ENCODE data around the gene NUDT14. TPM values are rescaled to one million over a fixed set of nuclear protein-coding genes. Genes with fewer than 3 reads are reported as not detected.

The NUDT14 gene
- total RNA-seq, 1 experiment from 2014 or later, result 50.8 TPM

DNA sequence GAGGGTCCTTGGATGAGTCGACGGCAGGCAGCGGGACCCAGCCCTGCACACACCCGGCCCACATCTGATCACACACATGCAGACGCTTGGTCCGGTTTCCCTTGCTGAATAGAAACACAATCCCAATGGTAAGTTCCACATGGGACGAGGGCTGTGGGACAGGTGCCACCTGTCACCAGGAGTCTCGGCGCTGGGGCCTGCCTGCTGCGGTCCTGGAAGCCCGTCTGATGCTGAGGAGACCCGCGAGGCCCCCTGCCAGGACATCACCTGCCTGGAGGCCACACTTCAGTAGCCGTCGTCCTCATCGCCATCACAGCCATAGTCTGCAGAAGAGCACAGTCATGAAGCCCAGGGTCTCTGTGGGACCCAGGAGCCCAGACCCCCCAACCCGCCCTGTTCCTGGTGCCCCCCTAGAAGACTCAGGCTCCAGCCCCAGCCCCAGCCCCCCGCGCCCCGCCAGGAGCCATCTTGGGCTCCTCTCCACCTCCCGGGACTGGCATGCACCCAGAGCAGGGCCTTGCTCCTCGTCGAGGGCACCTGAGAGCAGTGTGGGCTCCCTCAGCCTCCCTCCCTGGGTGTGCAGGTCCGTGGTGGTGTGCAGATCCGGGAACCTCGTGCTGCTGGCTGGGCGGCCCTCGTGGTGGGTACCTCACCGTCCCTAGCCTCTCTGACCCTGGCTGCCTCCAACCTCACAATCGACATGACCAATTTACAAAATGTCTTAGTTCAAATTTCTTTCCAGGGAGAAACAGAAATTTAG lies 29.3 kb upstream of the NUDT14 start:
- BruUV-seq (replicated peaks), result TSS peak; percentile 29
- TF ChIP-seq EZH2 (IDR thresholded peaks at IDR 0.05; ENCODE audit: low read length, unreplicated experiment) (no peak), EZH2phosphoT487 (IDR thresholded peaks at IDR 0.05; ENCODE audit: borderline replicate concordance, low read length) (no peak)
- TF ChIP-seq, protein P1, sequence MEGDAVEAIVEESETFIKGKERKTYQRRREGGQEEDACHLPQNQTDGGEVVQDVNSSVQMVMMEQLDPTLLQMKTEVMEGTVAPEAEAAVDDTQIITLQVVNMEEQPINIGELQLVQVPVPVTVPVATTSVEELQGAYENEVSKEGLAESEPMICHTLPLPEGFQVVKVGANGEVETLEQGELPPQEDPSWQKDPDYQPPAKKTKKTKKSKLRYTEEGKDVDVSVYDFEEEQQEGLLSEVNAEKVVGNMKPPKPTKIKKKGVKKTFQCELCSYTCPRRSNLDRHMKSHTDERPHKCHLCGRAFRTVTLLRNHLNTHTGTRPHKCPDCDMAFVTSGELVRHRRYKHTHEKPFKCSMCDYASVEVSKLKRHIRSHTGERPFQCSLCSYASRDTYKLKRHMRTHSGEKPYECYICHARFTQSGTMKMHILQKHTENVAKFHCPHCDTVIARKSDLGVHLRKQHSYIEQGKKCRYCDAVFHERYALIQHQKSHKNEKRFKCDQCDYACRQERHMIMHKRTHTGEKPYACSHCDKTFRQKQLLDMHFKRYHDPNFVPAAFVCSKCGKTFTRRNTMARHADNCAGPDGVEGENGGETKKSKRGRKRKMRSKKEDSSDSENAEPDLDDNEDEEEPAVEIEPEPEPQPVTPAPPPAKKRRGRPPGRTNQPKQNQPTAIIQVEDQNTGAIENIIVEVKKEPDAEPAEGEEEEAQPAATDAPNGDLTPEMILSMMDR (conservative IDR thresholded peaks at IDR 0.05; ENCODE audit: low read depth, low read length), result no peak
- intact Hi-C loops (cut with micrococcal nuclease), result no loop called here
- no peaks in the 10 kb centered on the region for H3K36me3 ChIP-seq (ENCODE audit: low read depth, low read length)
- no peak overlapping the region for H3K4me3 ChIP-seq (ENCODE audit: low read length)
- H3K4me1 ChIP-seq (ENCODE audit: insufficient read depth, low read length), result peaks cover 5% of the 10 kb centered on the region; the same call in 1 of the 2 replicates
- no peaks in the 10 kb centered on the region for H3K27me3 ChIP-seq (ENCODE audit: low read length)
- H3K79me2 ChIP-seq (ENCODE audit: low read length), result no peaks in the 10 kb centered on the region
- no peak overlapping the region for H3K4me2 ChIP-seq (ENCODE audit: low read length)
- ChIA-PET POLR2A (ENCODE audit: unreplicated experiment) (no interaction called here), CTCF (no interaction called here)
- no peak overlapping the region for H3K9ac ChIP-seq (ENCODE audit: low read length)
- H3K27ac ChIP-seq (ENCODE audit: low read length), result no peak overlapping the region
- H3K9me3 ChIP-seq (ENCODE audit: low read length), result no peaks in the 10 kb centered on the region
- H3F3A ChIP-seq (ENCODE audit: low read length, unreplicated experiment), result no peaks in the 10 kb centered on the region
- DNase-seq (no peak), ATAC-seq (no peak)
- H4K20me1 ChIP-seq (ENCODE audit: low read length), result no peaks in the 10 kb centered on the region
- no peaks in the 10 kb centered on the region for H3K9me2 ChIP-seq (replicated peaks; ENCODE audit: low read length)
- H2AFZ ChIP-seq (ENCODE audit: low read length), result no peak overlapping the region

- Histone ChIP-seq H3K4me1 (ENCODE audit: insufficient read depth, low read length) (peaks cover 13% of the 10 kb centered on the region), H3K9ac (ENCODE audit: low read length) (no peak overlapping the region), H3K79me2 (ENCODE audit: low read length) (no peaks in the 10 kb centered on the region), H3K36me3 (ENCODE audit: low read depth, low read length) (no peaks in the 10 kb centered on the region), H3K27me3 (ENCODE audit: low read length) (no peaks in the 10 kb centered on the region), H4K20me1 (ENCODE audit: low read length) (no peaks in the 10 kb centered on the region), H3K4me2 (ENCODE audit: low read length) (no peak overlapping the region), H3K4me3 (ENCODE audit: low read length) (no peak overlapping the region), H3K9me3 (ENCODE audit: low read length) (no peaks in the 10 kb centered on the region), H2AFZ (ENCODE audit: low read length) (no peak overlapping the region), H3K27ac (ENCODE audit: low read length) (no peak overlapping the region), H3K9me2 (replicated peaks; ENCODE audit: low read length) (no peaks in the 10 kb centered on the region), H3F3A (ENCODE audit: low read length, unreplicated experiment) (no peaks in the 10 kb centered on the region)
- no peak for ATAC-seq
- POLR2A ChIA-PET (ENCODE audit: unreplicated experiment), result no interaction called here
- CTCF ChIA-PET, result no interaction called here
- BruUV-seq (replicated peaks), result no TSS peak
- no peak for TF ChIP-seq EZH2 (IDR thresholded peaks at IDR 0.05; ENCODE audit: low read length, unreplicated experiment)
- TF ChIP-seq, protein P1 (conservative IDR thresholded peaks at IDR 0.05; ENCODE audit: low read depth, low read length), result no peak
- TF ChIP-seq EZH2phosphoT487 (IDR thresholded peaks at IDR 0.05; ENCODE audit: borderline replicate concordance, low read length), result no peak
- DNase-seq, result no peak
- intact Hi-C loops (cut with micrococcal nuclease), result no loop called here
Observed at GRCh38 chr14:105209646-105210045, 28.5 kb upstream of the NUDT14 start.

- ATAC-seq (no peak), DNase-seq (no peak)
- Histone ChIP-seq H3F3A (ENCODE audit: low read length, unreplicated experiment) (no peaks in the 10 kb centered on the region), H3K9me2 (replicated peaks; ENCODE audit: low read length) (no peaks in the 10 kb centered on the region), H3K4me2 (ENCODE audit: low read length) (no peak overlapping the region), H3K9me3 (ENCODE audit: low read length) (no peaks in the 10 kb centered on the region), H2AFZ (ENCODE audit: low read length) (no peak overlapping the region), H3K79me2 (ENCODE audit: low read length) (no peaks in the 10 kb centered on the region), H4K20me1 (ENCODE audit: low read length) (no peaks in the 10 kb centered on the region), H3K4me3 (ENCODE audit: low read length) (no peak overlapping the region), H3K27me3 (ENCODE audit: low read length) (no peaks in the 10 kb centered on the region), H3K4me1 (ENCODE audit: insufficient read depth, low read length) (peaks cover 19% of the 10 kb centered on the region), H3K9ac (ENCODE audit: low read length) (no peak overlapping the region), H3K27ac (ENCODE audit: low read length) (no peak overlapping the region), H3K36me3 (ENCODE audit: low read depth, low read length) (no peaks in the 10 kb centered on the region)
- ChIA-PET POLR2A (ENCODE audit: unreplicated experiment) (no interaction called here), CTCF (no interaction called here)
- no peak for TF ChIP-seq EZH2 (IDR thresholded peaks at IDR 0.05; ENCODE audit: low read length, unreplicated experiment)
- no peak for TF ChIP-seq EZH2phosphoT487 (IDR thresholded peaks at IDR 0.05; ENCODE audit: borderline replicate concordance, low read length)
- TF ChIP-seq, protein P1 (conservative IDR thresholded peaks at IDR 0.05; ENCODE audit: low read depth, low read length), result no peak
- no TSS peak for BruUV-seq (replicated peaks)
- intact Hi-C loops (cut with micrococcal nuclease), result no loop called here
Observed at GRCh38 chr14:105209091-105209490, 28.0 kb upstream of the NUDT14 start.

All from PC-3 (cell line).